Uterus (tissue), 2 donors: ENCODE data around the gene UBAC1.

Experiments used
- POLR2A ChIP-seq, 2 donors: fragments of 450-650 bp; IDR thresholded peaks; one replicate each; pipeline ENCODE4 v1.6.1; 2016; ENCODE audit warnings: antibody characterized with exemption in 2 of 2, mild to moderate bottlenecking in 1 of 2, moderate library complexity in 1 of 2
- TF ChIP-seq, protein P1 (sequence below), 4 experiments: fragments of 200-600 bp in 2 of 4; fragments of 450-650 bp in 2 of 4; sonication (generic) in 2 of 4; IDR thresholded peaks; one replicate each; pipeline ENCODE4 v1.5.1; 2016 to 2019; ENCODE audit warnings: antibody characterized with exemption in 4 of 4, mild to moderate bottlenecking in 2 of 4, moderate library complexity in 1 of 4

DNA sequence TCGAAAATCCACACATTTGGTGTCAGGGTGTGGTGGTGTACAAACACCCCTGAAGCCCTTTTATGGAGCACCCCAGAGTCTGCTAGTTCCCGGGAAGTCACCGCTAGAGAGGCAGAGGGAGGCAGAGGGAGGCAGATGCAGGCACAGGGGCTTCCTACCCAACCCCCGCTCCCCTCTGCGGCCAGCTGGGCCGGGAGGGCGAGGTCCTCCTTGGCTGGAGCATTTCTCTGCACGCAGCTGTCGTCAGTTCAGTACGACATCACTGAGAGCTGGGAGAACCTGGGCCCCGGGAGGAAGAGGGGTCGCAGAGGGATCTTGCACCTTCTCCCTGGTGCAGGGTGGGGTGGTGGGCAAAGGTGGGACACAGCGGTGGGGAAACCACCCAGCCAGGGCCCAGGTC lies 15.8 kb upstream of the UBAC1 start:
- TF ChIP-seq, protein P1, sequence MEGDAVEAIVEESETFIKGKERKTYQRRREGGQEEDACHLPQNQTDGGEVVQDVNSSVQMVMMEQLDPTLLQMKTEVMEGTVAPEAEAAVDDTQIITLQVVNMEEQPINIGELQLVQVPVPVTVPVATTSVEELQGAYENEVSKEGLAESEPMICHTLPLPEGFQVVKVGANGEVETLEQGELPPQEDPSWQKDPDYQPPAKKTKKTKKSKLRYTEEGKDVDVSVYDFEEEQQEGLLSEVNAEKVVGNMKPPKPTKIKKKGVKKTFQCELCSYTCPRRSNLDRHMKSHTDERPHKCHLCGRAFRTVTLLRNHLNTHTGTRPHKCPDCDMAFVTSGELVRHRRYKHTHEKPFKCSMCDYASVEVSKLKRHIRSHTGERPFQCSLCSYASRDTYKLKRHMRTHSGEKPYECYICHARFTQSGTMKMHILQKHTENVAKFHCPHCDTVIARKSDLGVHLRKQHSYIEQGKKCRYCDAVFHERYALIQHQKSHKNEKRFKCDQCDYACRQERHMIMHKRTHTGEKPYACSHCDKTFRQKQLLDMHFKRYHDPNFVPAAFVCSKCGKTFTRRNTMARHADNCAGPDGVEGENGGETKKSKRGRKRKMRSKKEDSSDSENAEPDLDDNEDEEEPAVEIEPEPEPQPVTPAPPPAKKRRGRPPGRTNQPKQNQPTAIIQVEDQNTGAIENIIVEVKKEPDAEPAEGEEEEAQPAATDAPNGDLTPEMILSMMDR (IDR thresholded peaks at IDR 0.05): no peak
- TF ChIP-seq POLR2A (IDR thresholded peaks at IDR 0.05): no peak
